SKM-1 (cell line): ENCODE data around the gene CACNA1G.

Experiments used
- DNase-seq: peaks from one replicate; lab custom pipeline; 2025; ENCODE audit not compliant: unreplicated experiment; lab: John Stamatoyannopoulos, UW

The CACNA1G gene

GRCh38 chr17:50629902-50630301 is 69.4 kb downstream of the CACNA1G start:
- no peak for DNase-seq

- DNase-seq = no peak
Measured at GRCh38 chr17:50630524-50631194, 70.1 kb downstream of the CACNA1G start.

GRCh38 chr17:50631195-50631907 is 70.8 kb downstream of the CACNA1G start:
- DNase-seq = no peak

GRCh38 chr17:50631908-50632571 is 71.5 kb downstream of the CACNA1G start:
- DNase-seq = no peak

- DNase-seq = no peak
Measured at GRCh38 chr17:50632637-50633036, 72.1 kb downstream of the CACNA1G start.

- DNase-seq = no peak
Measured at GRCh38 chr17:50633683-50634082, 73.2 kb downstream of the CACNA1G start.

GRCh38 chr17:50634224-50634914 is 73.9 kb downstream of the CACNA1G start, which contains the start of gene ABCC3:
TSS of gene ABCC3 (plus strand) at chr17:50634881. CDS start at chr17:50634937, 56 bp downstream.
- no peak for DNase-seq

GRCh38 chr17:50634915-50635731 is 74.6 kb downstream of the CACNA1G start:
- DNase-seq = no peak

GRCh38 chr17:50635732-50635981 is 75.1 kb downstream of the CACNA1G start:
- no peak for DNase-seq

- no peak for DNase-seq
Measured at GRCh38 chr17:50635982-50636803, 75.7 kb downstream of the CACNA1G start.

GRCh38 chr17:50636804-50637195 is 76.3 kb downstream of the CACNA1G start:
- DNase-seq = no peak

- no peak for DNase-seq
Measured at GRCh38 chr17:50637829-50638605, 77.5 kb downstream of the CACNA1G start.

GRCh38 chr17:50638606-50638965 is 78.1 kb downstream of the CACNA1G start:
- DNase-seq = no peak

GRCh38 chr17:50638966-50639713 is 78.6 kb downstream of the CACNA1G start:
- DNase-seq = no peak

GRCh38 chr17:50640686-50641351 is 80.3 kb downstream of the CACNA1G start:
- no peak for DNase-seq

- no peak for DNase-seq
Measured at GRCh38 chr17:50641357-50641756, 80.8 kb downstream of the CACNA1G start.

GRCh38 chr17:50642071-50642721 is 81.7 kb downstream of the CACNA1G start:
- DNase-seq = no peak
